ENCODE measurements around the gene PLCB4.
"Not testable (repeated sequence)": the region's sequence is repeated elsewhere in the genome, so short reads cannot be mapped to it uniquely, and the experiment has no call there.

PLCB4 gene

DNA sequence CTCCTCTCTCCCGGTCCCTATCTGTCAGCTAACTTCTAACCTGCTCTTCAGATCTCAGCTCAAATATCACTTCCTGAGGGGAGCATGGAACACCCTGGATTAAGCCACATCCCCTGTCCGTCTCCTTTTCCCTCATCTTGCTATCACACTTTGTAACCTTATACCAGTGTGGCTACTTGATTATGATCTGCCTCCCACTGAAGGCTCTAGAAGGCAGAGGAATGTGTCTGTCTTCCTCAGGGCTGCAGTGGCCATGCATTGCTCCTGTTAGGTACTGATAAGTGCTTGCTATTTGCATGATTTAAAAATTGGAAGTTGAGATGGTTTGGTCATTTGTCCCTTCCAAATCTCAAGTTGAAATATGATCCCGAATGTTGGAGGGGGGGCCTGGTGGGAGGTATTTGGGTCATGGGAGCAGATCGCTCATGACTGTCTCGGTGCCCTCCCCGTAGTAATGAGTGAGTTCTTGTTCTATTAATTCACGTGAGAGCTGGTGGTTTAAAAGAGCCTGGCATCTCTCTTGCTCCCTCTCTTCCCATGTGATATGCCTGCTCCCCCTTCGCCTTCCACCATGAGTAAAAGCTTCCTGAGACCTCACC lies 71.4 kb downstream of the PLCB4 start:
- DNase-seq (ENCODE audit: low spot score in 2 of 2) (no peak), ATAC-seq (replicated peaks; ENCODE audit: extremely low read depth, poor library complexity, severe bottlenecking) (no peak)
- H3K4me1 Mint-ChIP-seq = no peaks in the 10 kb centered on the region
- H3K27ac Mint-ChIP-seq (ENCODE audit: low read depth) = no peak overlapping the region
- H3K36me3 Mint-ChIP-seq (ENCODE audit: insufficient read depth) = no peaks in the 10 kb centered on the region
- H3K27me3 Mint-ChIP-seq = no peaks in the 10 kb centered on the region
- H3K4me3 Mint-ChIP-seq = no peak overlapping the region
- peaks cover 36% of the 10 kb centered on the region for H3K9me3 Mint-ChIP-seq

DNA sequence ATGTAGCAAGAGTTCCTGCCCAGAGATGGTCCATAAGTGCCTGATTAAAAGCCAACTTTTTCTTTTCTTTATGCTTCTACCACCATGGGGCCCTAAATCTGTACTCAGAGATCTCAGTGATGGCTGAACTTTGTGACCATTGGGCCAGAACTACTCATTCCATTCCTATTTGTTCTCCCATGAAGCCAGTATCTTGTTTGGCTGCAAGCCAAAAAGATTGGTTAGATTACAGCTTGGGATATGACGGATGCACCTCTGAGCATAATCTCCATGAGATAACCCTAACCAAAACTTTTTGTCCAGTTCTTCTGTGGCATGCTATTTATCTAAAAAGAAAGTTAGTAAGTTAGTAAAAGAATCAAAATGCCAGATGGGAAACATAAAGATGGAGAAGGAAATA lies 72.2 kb downstream of the PLCB4 start:
- peaks cover 33% of the 10 kb centered on the region for H3K9me3 Mint-ChIP-seq
- no peaks in the 10 kb centered on the region for H3K27me3 Mint-ChIP-seq
- no peak for ATAC-seq (replicated peaks; ENCODE audit: extremely low read depth, poor library complexity, severe bottlenecking)
- H3K36me3 Mint-ChIP-seq (ENCODE audit: insufficient read depth) = no peaks in the 10 kb centered on the region
- H3K27ac Mint-ChIP-seq (ENCODE audit: low read depth) = no peak overlapping the region
- H3K4me3 Mint-ChIP-seq = no peak overlapping the region
- DNase-seq (ENCODE audit: low spot score in 2 of 2) = no peak
- H3K4me1 Mint-ChIP-seq = no peaks in the 10 kb centered on the region

DNA sequence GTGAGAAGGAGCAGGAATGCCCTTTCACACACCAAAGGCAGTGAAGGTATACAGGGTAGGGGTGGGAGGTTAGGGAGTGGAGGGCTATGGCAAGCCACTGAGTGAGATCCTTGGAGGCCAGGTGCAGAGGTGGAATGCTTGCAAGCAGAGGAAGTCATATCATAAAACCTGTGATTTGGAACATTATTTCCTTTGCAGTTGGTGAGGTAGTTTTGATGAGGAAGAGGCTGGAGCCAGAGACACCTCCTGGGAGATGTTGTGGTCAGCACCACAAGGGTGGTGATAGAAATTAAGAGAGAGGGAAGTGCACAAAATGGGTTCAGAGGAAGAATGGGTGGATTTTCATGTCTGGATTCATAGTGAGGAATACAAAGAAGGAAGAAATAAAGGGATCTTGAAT lies 73.0 kb downstream of the PLCB4 start:
- Mint-ChIP-seq H3K36me3 (ENCODE audit: insufficient read depth) (no peaks in the 10 kb centered on the region), H3K4me3 (no peak overlapping the region), H3K9me3 (peaks cover 31% of the 10 kb centered on the region), H3K4me1 (no peaks in the 10 kb centered on the region), H3K27ac (ENCODE audit: low read depth) (no peak overlapping the region), H3K27me3 (no peaks in the 10 kb centered on the region)
- DNase-seq (ENCODE audit: low spot score in 2 of 2) = no peak
- no peak for ATAC-seq (replicated peaks; ENCODE audit: extremely low read depth, poor library complexity, severe bottlenecking)

GRCh38 chr20:9142809-9143208 lies 73.9 kb downstream of the PLCB4 start:
- Mint-ChIP-seq H3K27me3 (no peaks in the 10 kb centered on the region), H3K36me3 (ENCODE audit: insufficient read depth) (no peaks in the 10 kb centered on the region), H3K9me3 (peaks cover 30% of the 10 kb centered on the region), H3K4me1 (no peaks in the 10 kb centered on the region), H3K27ac (ENCODE audit: low read depth) (no peak overlapping the region), H3K4me3 (no peak overlapping the region)
- DNase-seq (ENCODE audit: low spot score in 2 of 2) (no peak), ATAC-seq (replicated peaks; ENCODE audit: extremely low read depth, poor library complexity, severe bottlenecking) (no peak)

DNA sequence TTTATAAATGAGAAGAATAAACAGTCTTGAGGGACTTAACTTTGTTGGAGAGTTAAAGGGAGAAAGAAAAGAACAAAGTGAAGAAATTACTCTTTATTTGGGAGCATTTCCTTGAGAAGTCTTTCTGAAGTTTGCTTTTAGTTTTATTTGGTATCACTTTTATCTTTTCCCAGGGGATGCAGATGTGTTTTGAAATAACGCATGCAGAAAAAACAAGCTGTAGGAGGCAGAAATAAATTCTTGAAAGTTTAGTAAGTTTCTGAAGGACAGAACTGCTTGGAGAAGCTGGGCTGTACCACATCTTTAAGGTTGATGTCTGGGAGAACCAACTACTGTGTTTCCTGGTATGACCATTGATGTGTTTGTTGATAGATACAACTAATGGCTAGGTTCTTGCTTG lies 75.0 kb downstream of the PLCB4 start:
- ATAC-seq (replicated peaks; ENCODE audit: extremely low read depth, poor library complexity, severe bottlenecking) = no peak
- Mint-ChIP-seq H3K36me3 (ENCODE audit: insufficient read depth) (no peaks in the 10 kb centered on the region), H3K27me3 (no peaks in the 10 kb centered on the region), H3K4me1 (no peaks in the 10 kb centered on the region), H3K9me3 (peaks cover 26% of the 10 kb centered on the region), H3K27ac (ENCODE audit: low read depth) (no peak overlapping the region), H3K4me3 (no peak overlapping the region)
- no peak for DNase-seq (ENCODE audit: low spot score in 2 of 2)

GRCh38 chr20:9144643-9145042 lies 75.8 kb downstream of the PLCB4 start:
- Mint-ChIP-seq H3K4me3 (no peak overlapping the region), H3K27me3 (no peaks in the 10 kb centered on the region), H3K9me3 (peaks cover 26% of the 10 kb centered on the region), H3K36me3 (ENCODE audit: insufficient read depth) (no peaks in the 10 kb centered on the region), H3K27ac (ENCODE audit: low read depth) (no peak overlapping the region), H3K4me1 (no peaks in the 10 kb centered on the region)
- no peak for DNase-seq (ENCODE audit: low spot score in 2 of 2)
- no peak for ATAC-seq (replicated peaks; ENCODE audit: extremely low read depth, poor library complexity, severe bottlenecking)

DNA sequence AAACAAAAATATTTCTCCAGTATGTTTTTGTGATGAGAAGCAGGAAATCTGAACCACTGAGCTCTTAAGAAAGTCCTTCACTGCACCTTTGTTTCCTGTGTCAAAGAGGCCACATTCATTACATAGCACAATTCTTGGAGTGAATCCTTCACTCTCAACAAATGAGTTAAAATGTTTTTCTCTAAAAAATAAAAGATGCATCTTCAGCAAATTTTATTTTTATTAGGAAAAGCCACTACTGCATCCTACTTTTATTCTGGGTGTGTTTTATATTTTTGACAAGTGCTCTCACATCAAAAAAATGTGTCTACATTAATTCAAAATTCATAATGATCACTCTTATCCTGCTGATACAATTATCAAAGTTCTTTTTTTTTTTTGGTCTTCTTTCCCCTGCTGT lies 76.3 kb downstream of the PLCB4 start:
- no peak overlapping the region for H3K27ac Mint-ChIP-seq (ENCODE audit: low read depth)
- no peaks in the 10 kb centered on the region for H3K27me3 Mint-ChIP-seq
- peaks cover 23% of the 10 kb centered on the region for H3K9me3 Mint-ChIP-seq
- DNase-seq (ENCODE audit: low spot score in 2 of 2) (no peak), ATAC-seq (replicated peaks; ENCODE audit: extremely low read depth, poor library complexity, severe bottlenecking) (no peak)
- H3K4me1 Mint-ChIP-seq = no peaks in the 10 kb centered on the region
- H3K4me3 Mint-ChIP-seq = no peak overlapping the region
- no peaks in the 10 kb centered on the region for H3K36me3 Mint-ChIP-seq (ENCODE audit: insufficient read depth)

DNA sequence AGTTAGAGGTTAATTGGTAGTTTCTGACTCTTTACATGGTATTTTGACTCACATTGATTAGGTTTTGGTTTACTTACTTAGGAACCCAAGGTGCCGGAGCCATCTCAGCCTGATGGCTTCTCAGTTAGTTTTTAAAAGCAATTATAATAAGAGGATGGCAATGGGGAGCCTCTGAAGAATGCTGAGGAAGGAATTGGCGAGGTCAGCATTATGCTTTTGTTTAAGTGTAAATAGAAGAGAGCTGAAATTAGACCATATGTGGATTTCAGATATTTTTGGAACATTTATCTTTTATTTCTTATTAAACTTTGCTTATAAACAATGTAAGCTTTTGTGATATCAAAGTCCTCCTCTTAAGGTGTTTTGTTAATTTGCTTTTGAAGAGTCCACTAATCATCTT lies 77.8 kb downstream of the PLCB4 start:
- peaks cover 17% of the 10 kb centered on the region for H3K9me3 Mint-ChIP-seq
- H3K27ac Mint-ChIP-seq (ENCODE audit: low read depth) = no peak overlapping the region
- no peak overlapping the region for H3K4me3 Mint-ChIP-seq
- no peaks in the 10 kb centered on the region for H3K4me1 Mint-ChIP-seq
- no peak for ATAC-seq (replicated peaks; ENCODE audit: extremely low read depth, poor library complexity, severe bottlenecking)
- no peaks in the 10 kb centered on the region for H3K27me3 Mint-ChIP-seq
- H3K36me3 Mint-ChIP-seq (ENCODE audit: insufficient read depth) = no peaks in the 10 kb centered on the region
- no peak for DNase-seq (ENCODE audit: low spot score in 2 of 2)

- peaks cover 14% of the 10 kb centered on the region for H3K9me3 Mint-ChIP-seq
- H3K27ac Mint-ChIP-seq (ENCODE audit: low read depth) = no peak overlapping the region
- no peaks in the 10 kb centered on the region for H3K27me3 Mint-ChIP-seq
- H3K4me1 Mint-ChIP-seq = no peaks in the 10 kb centered on the region
- no peaks in the 10 kb centered on the region for H3K36me3 Mint-ChIP-seq (ENCODE audit: insufficient read depth)
- no peak for DNase-seq (ENCODE audit: low spot score in 2 of 2)
- H3K4me3 Mint-ChIP-seq = no peak overlapping the region
- no peak for ATAC-seq (replicated peaks; ENCODE audit: extremely low read depth, poor library complexity, severe bottlenecking)
These were observed 78.7 kb downstream of the PLCB4 start for GRCh38 chr20:9147547-9148024.

GRCh38 chr20:9148291-9148690 lies 79.4 kb downstream of the PLCB4 start:
- peaks cover 9% of the 10 kb centered on the region for H3K9me3 Mint-ChIP-seq
- H3K4me3 Mint-ChIP-seq = no peak overlapping the region
- no peaks in the 10 kb centered on the region for H3K27me3 Mint-ChIP-seq
- no peaks in the 10 kb centered on the region for H3K4me1 Mint-ChIP-seq
- H3K27ac Mint-ChIP-seq (ENCODE audit: low read depth) = no peak overlapping the region
- no peak for ATAC-seq (replicated peaks; ENCODE audit: extremely low read depth, poor library complexity, severe bottlenecking)
- H3K36me3 Mint-ChIP-seq (ENCODE audit: insufficient read depth) = no peaks in the 10 kb centered on the region
- DNase-seq (ENCODE audit: low spot score in 2 of 2) = no peak

DNA sequence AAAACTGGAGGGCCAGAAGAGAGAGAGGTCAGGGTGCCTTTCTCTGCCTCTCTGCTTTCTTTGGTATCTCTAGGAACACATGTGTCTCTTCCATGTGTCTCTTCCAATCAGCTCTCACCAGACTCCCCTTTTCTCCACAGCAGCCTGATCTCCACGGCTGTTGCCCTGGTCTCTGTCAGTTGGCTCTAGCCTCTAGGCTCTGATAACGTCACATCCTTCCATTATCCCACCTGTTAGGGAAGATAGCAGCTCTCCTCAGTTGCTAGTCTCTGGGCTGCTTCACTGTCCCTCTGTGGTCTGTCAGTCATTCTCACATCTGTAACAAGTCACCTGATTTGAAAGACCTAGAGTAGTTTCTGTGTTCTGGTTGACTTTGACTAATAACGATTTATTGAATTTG lies 80.2 kb downstream of the PLCB4 start:
- H3K9me3 Mint-ChIP-seq = peaks cover 13% of the 10 kb centered on the region
- no peaks in the 10 kb centered on the region for H3K4me1 Mint-ChIP-seq
- no peak for DNase-seq (ENCODE audit: low spot score in 2 of 2)
- no peak overlapping the region for H3K4me3 Mint-ChIP-seq
- no peak overlapping the region for H3K27ac Mint-ChIP-seq (ENCODE audit: low read depth)
- no peaks in the 10 kb centered on the region for H3K27me3 Mint-ChIP-seq
- no peak for ATAC-seq (replicated peaks; ENCODE audit: extremely low read depth, poor library complexity, severe bottlenecking)
- H3K36me3 Mint-ChIP-seq (ENCODE audit: insufficient read depth) = no peaks in the 10 kb centered on the region

- ATAC-seq (replicated peaks; ENCODE audit: extremely low read depth, poor library complexity, severe bottlenecking) = no peak
- Mint-ChIP-seq H3K4me3 (no peak overlapping the region), H3K4me1 (no peaks in the 10 kb centered on the region), H3K9me3 (peaks cover 16% of the 10 kb centered on the region), H3K27me3 (no peaks in the 10 kb centered on the region), H3K27ac (ENCODE audit: low read depth) (no peak overlapping the region), H3K36me3 (ENCODE audit: insufficient read depth) (no peaks in the 10 kb centered on the region)
- no peak for DNase-seq (ENCODE audit: low spot score in 2 of 2)
These were observed 80.9 kb downstream of the PLCB4 start for GRCh38 chr20:9149796-9150195.

- Mint-ChIP-seq H3K36me3 (ENCODE audit: insufficient read depth) (no peaks in the 10 kb centered on the region), H3K4me1 (no peaks in the 10 kb centered on the region), H3K27me3 (no peaks in the 10 kb centered on the region), H3K9me3 (peaks cover 24% of the 10 kb centered on the region), H3K27ac (ENCODE audit: low read depth) (no peak overlapping the region), H3K4me3 (no peak overlapping the region)
- DNase-seq (ENCODE audit: low spot score in 2 of 2) (no peak), ATAC-seq (replicated peaks; ENCODE audit: extremely low read depth, poor library complexity, severe bottlenecking) (no peak)
These were observed 81.8 kb downstream of the PLCB4 start for GRCh38 chr20:9150679-9151078.

DNA sequence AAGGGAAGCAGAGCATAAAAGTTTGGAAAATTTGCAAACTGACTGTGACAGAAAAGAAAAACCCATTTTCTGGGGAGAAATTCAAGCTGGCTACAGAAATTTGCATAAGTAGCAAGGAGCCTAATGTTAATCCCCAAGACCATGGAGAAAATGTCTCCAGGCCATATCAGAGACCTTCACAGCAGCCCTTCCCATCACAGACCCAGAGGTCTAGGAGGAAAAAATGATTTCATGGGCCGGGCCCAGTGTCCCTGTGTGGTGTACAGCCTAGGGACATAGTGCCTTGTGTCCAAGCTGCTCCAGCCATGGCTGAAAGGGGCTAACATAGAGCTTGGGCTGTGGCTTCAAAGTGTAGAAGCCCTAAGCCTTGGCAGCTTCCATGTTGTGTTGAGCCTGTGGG lies 83.3 kb downstream of the PLCB4 start:
- peaks cover 36% of the 10 kb centered on the region for H3K9me3 Mint-ChIP-seq
- not testable (repeated sequence) for H3K4me1 Mint-ChIP-seq; DNase-seq (ENCODE audit: low spot score in 2 of 2); ATAC-seq (replicated peaks; ENCODE audit: extremely low read depth, poor library complexity, severe bottlenecking); H3K27ac Mint-ChIP-seq (ENCODE audit: low read depth); H3K27me3 Mint-ChIP-seq; H3K36me3 Mint-ChIP-seq (ENCODE audit: insufficient read depth); H3K4me3 Mint-ChIP-seq
